Erythroblast (primary cell): ENCODE results near the gene ISX.

ENCODE experiments used
- GATA1 ChIP-seq: IDR thresholded peaks from 2 replicates; pipeline ENCODE4 v1.6.1; 2011; ENCODE audit warnings: low read depth, mild to moderate bottlenecking, control low read depth, low read length, moderate library complexity
- POLR2A ChIP-seq: IDR thresholded peaks from 2 replicates; pipeline ENCODE4 v1.6.1; 2011; ENCODE audit warnings: mild to moderate bottlenecking, low read length

DNA sequence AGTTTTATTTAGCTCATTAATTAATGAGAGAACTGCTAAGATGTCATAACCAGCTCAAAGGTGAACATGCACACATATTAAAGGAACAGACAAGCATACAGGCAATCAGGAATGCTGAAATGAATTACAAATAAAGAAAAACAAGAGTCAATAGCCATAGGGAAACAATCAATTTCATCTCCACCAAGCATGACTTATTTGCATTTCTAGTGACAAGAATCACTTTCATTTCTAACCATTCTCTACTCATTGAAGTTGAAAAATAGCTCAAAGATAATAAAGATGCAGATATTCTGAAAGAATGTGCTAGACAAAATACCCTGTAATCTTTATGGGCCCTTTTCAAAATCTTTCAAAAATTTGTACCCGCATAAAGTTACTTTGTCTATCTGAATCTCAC is 23.2 kb downstream of the ISX start:
- TF ChIP-seq POLR2A (no peak), GATA1 (no peak)
